22Rv1 (cell line): Measurements from ENCODE around the gene ZDHHC11B.

Experiments
- ZFX ChIP-seq: fragments of 450-650 bp; IDR thresholded peaks from 2 replicates; pipeline ENCODE4 v1.6.1; 2017; ENCODE audit warnings: antibody characterized with exemption, borderline replicate concordance
- TF ChIP-seq, protein P1 (sequence below): fragments of 450-650 bp; IDR thresholded peaks from 2 replicates; pipeline ENCODE4 v1.5.1; 2017; ENCODE audit warnings: mild to moderate bottlenecking

DNA sequence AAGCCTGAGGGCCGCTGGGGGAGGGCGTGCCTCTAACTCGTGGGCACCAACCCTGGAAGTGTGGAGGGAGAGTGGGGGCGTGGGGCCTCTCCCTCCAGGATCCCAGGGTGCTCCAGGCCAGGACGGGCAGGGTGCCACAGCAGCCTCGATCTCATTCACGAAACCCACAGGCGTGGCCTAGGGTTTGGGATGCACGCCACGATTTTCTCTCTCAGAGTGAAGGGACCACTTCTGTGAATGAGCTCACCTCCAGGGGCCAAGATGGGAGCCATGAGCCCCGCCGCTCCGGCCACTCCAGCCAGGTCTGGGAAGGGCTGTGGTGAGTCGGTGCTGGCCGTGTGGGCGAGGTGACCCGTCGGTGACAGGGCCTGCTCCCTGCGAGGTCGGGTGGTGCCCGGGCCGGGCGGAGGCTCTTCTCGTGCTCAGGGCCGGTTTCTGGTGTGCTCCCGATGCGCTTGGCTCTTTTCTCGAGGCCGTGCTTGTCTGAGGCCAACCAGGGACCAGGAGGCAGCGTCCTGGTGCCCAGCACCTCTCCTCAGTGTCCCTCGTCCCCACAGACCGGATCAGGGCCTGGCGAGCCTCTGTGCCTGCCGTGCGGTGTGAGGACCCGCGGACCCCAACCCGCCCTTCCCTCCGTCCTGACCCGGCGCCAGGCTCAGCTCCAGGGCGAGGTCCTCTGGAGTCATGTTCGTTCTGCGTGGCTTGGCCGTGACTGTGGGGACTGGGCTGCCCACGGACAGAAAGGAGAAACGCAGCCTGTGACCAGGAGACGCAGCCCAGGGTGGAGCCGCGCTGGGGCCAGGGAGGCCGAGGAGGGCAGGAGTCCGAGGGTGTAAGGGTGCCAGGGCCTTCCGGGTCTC is 122.4 kb downstream of the ZDHHC11B start:
- TF ChIP-seq, protein P1, sequence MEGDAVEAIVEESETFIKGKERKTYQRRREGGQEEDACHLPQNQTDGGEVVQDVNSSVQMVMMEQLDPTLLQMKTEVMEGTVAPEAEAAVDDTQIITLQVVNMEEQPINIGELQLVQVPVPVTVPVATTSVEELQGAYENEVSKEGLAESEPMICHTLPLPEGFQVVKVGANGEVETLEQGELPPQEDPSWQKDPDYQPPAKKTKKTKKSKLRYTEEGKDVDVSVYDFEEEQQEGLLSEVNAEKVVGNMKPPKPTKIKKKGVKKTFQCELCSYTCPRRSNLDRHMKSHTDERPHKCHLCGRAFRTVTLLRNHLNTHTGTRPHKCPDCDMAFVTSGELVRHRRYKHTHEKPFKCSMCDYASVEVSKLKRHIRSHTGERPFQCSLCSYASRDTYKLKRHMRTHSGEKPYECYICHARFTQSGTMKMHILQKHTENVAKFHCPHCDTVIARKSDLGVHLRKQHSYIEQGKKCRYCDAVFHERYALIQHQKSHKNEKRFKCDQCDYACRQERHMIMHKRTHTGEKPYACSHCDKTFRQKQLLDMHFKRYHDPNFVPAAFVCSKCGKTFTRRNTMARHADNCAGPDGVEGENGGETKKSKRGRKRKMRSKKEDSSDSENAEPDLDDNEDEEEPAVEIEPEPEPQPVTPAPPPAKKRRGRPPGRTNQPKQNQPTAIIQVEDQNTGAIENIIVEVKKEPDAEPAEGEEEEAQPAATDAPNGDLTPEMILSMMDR = no peak
- TF ChIP-seq ZFX = no peak
